Stomach smooth muscle (tissue), 2 donors: Measurements from ENCODE around the gene CRY2.
A peak's percentile ranks its signal among the peaks of the same experiment; 100 is the strongest.

Experiments used
- H3K27ac ChIP-seq: one replicate; pipeline ENCODE4 v1.7.0; 2013; ENCODE audit warnings: mild to moderate bottlenecking, low read length, inconsistent platforms
- H3K27me3 ChIP-seq, 2 donors: one replicate each; pipeline ENCODE4 v1.7.0; 2013; ENCODE audit warnings: low read length in 2 of 2; ENCODE audit not compliant: insufficient read depth in 2 of 2, control insufficient read depth in 1 of 2
- H3K36me3 ChIP-seq, 2 donors: one replicate each; pipeline ENCODE4 v1.7.0; 2013; ENCODE audit warnings: low read length in 2 of 2; ENCODE audit not compliant: control insufficient read depth in 2 of 2, insufficient read depth in 2 of 2
- H3K4me1 ChIP-seq: one replicate; pipeline ENCODE4 v1.7.0; 2013; ENCODE audit warnings: low read length; ENCODE audit not compliant: control insufficient read depth, insufficient read depth
- H3K4me3 ChIP-seq, 2 donors: one replicate each; pipeline ENCODE4 v1.7.0; 2013; ENCODE audit warnings: low read length in 2 of 2
- H3K9ac ChIP-seq, 2 donors: one replicate each; pipeline ENCODE4 v1.7.0; 2013; ENCODE audit warnings: low read length in 2 of 2, mild to moderate bottlenecking in 1 of 2
- H3K9me3 ChIP-seq, 2 donors: one replicate each; pipeline ENCODE4 v1.7.0; 2013; ENCODE audit warnings: low read length in 2 of 2; ENCODE audit not compliant: control insufficient read depth in 2 of 2
- donor health status: healthy.
- donor health status: Pancreatic carcinoma.

CRY2 gene

GRCh38 chr11:45909594-45910475 lies 62.6 kb downstream of the CRY2 start:
- Histone ChIP-seq H3K36me3 (peaks cover 15 to 29% of the 10 kb centered on the region in 2 donors), H3K27me3 (no peaks in the 10 kb centered on the region), H3K4me3 (no peak overlapping the region), H3K4me1 (peaks cover 8% of the 10 kb centered on the region), H3K27ac (no peak overlapping the region), H3K9me3 (no peaks in the 10 kb centered on the region), H3K9ac (no peak overlapping the region)

- Histone ChIP-seq H3K9me3 (no peaks in the 10 kb centered on the region), H3K9ac (no peak overlapping the region), H3K4me1 (peaks cover 8% of the 10 kb centered on the region), H3K4me3 (no peak overlapping the region), H3K27me3 (no peaks in the 10 kb centered on the region), H3K27ac (no peak overlapping the region), H3K36me3 (peaks cover 20 to 36% of the 10 kb centered on the region in 2 donors)
These were observed 63.3 kb downstream of the CRY2 start for GRCh38 chr11:45910623-45911022.

- H3K4me1 ChIP-seq = peaks cover 16% of the 10 kb centered on the region
- H3K27me3 ChIP-seq = no peaks in the 10 kb centered on the region
- no peak overlapping the region for H3K27ac ChIP-seq
- peaks cover 21 to 41% of the 10 kb centered on the region in 2 donors for H3K36me3 ChIP-seq
- H3K9ac ChIP-seq = no peak overlapping the region
- H3K4me3 ChIP-seq = no peak overlapping the region
- no peaks in the 10 kb centered on the region for H3K9me3 ChIP-seq
These were observed 66.2 kb downstream of the CRY2 start for GRCh38 chr11:45913514-45913913.

- Histone ChIP-seq H3K27ac (no peak overlapping the region), H3K4me3 (no peak overlapping the region), H3K9ac (no peak overlapping the region), H3K4me1 (peaks cover 19% of the 10 kb centered on the region), H3K9me3 (no peaks in the 10 kb centered on the region), H3K36me3 (peaks cover 21 to 41% of the 10 kb centered on the region in 2 donors), H3K27me3 (no peaks in the 10 kb centered on the region)
These were observed 66.8 kb downstream of the CRY2 start for GRCh38 chr11:45913942-45914635.

- Histone ChIP-seq H3K27me3 (no peaks in the 10 kb centered on the region), H3K4me3 (no peak overlapping the region), H3K36me3 (peaks cover 19 to 36% of the 10 kb centered on the region in 2 donors), H3K9ac (no peak overlapping the region), H3K27ac (no peak overlapping the region), H3K4me1 (peaks cover 19% of the 10 kb centered on the region), H3K9me3 (no peaks in the 10 kb centered on the region)
These were observed 68.2 kb downstream of the CRY2 start for GRCh38 chr11:45915446-45915845.

GRCh38 chr11:45917286-45917622 lies 70.0 kb downstream of the CRY2 start:
- Histone ChIP-seq H3K4me3 (peak overlapping the region; percentile 98 to 99), H3K27ac (peak overlapping the region; percentile 93), H3K9ac (peak overlapping the region; percentile 98 to 99), H3K9me3 (no peaks in the 10 kb centered on the region), H3K36me3 (peaks cover 16 to 29% of the 10 kb centered on the region in 2 donors), H3K4me1 (peaks cover 25% of the 10 kb centered on the region), H3K27me3 (peaks cover 9 to 12% of the 10 kb centered on the region in 2 donors)

- Histone ChIP-seq H3K9me3 (no peaks in the 10 kb centered on the region), H3K4me1 (peaks cover 30% of the 10 kb centered on the region), H3K36me3 (peaks cover 16 to 29% of the 10 kb centered on the region in 2 donors), H3K4me3 (peak within 1 kb of the TSS; percentile 98 to 99), H3K27me3 (peaks cover 9 to 17% of the 10 kb centered on the region in 2 donors), H3K9ac (peak within 1 kb of the TSS; percentile 98 to 99), H3K27ac (peak within 1 kb of the TSS; percentile 93)
These were observed 70.5 kb downstream of the CRY2 start, which contains the start of gene PEX16 for GRCh38 chr11:45917623-45918330. Gene PEX16, minus strand, starts transcription at chr11:45917877. Its CDS starts 66 bp downstream, at chr11:45917811.

- peak overlapping the region; percentile 98 to 99 for H3K4me3 ChIP-seq
- peaks cover 36% of the 10 kb centered on the region for H3K4me1 ChIP-seq
- H3K9me3 ChIP-seq = no peaks in the 10 kb centered on the region
- peaks cover 15 to 24% of the 10 kb centered on the region in 2 donors for H3K36me3 ChIP-seq
- H3K27me3 ChIP-seq = peaks cover 12 to 23% of the 10 kb centered on the region in 2 donors
- peak overlapping the region; percentile 93 for H3K27ac ChIP-seq
- H3K9ac ChIP-seq = peak overlapping the region; percentile 98 to 99
These were observed 71.2 kb downstream of the CRY2 start for GRCh38 chr11:45918331-45918941.

GRCh38 chr11:45918962-45919675 lies 71.8 kb downstream of the CRY2 start:
- Histone ChIP-seq H3K9ac (peak overlapping the region in 1 of 2 donors; percentile 99), H3K27ac (peak overlapping the region; percentile 93), H3K27me3 (peaks cover 15 to 25% of the 10 kb centered on the region in 2 donors), H3K4me3 (peak overlapping the region; percentile 98 to 99), H3K9me3 (no peaks in the 10 kb centered on the region), H3K36me3 (peaks cover 9 to 18% of the 10 kb centered on the region in 2 donors), H3K4me1 (peaks cover 36% of the 10 kb centered on the region)
